ENCODE results near the gene FAM107B. TPM values are rescaled to one million over a fixed set of nuclear protein-coding genes. Genes with fewer than 3 reads are reported as not detected.

FAM107B gene
- total RNA-seq, 1 donor from 2014 or later = 39.0 TPM

DNA sequence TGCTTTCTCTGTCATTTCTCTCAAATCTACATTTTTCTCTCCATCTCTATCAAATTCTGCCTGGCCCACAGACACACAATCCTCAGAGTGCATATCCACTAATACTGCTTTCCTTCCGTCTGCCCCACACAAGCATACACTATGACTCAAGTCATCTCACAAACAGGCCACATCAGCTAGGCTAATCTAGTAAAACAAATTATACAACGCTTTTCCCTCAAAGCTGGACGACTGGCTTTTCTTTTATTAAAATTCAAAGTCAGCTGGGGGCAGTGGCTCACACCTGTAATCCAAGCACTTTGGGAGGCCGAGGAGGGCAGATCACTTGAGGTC, 161.1 kb downstream of the FAM107B start:
- H3K4me3 Mint-ChIP-seq = no peak overlapping the region
- no peaks in the 10 kb centered on the region for H3K9me3 Mint-ChIP-seq
- H3K27ac Mint-ChIP-seq (ENCODE audit: unreplicated experiment) = no peak overlapping the region
- no peaks in the 10 kb centered on the region for H3K27me3 Mint-ChIP-seq (ENCODE audit: low read depth)
- no peak for DNase-seq (ENCODE audit: low read depth, low spot score)
- TF ChIP-seq, protein P1, sequence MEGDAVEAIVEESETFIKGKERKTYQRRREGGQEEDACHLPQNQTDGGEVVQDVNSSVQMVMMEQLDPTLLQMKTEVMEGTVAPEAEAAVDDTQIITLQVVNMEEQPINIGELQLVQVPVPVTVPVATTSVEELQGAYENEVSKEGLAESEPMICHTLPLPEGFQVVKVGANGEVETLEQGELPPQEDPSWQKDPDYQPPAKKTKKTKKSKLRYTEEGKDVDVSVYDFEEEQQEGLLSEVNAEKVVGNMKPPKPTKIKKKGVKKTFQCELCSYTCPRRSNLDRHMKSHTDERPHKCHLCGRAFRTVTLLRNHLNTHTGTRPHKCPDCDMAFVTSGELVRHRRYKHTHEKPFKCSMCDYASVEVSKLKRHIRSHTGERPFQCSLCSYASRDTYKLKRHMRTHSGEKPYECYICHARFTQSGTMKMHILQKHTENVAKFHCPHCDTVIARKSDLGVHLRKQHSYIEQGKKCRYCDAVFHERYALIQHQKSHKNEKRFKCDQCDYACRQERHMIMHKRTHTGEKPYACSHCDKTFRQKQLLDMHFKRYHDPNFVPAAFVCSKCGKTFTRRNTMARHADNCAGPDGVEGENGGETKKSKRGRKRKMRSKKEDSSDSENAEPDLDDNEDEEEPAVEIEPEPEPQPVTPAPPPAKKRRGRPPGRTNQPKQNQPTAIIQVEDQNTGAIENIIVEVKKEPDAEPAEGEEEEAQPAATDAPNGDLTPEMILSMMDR (conservative IDR thresholded peaks at IDR 0.05) = no peak
- H3K36me3 Mint-ChIP-seq (ENCODE audit: low read depth) = no peaks in the 10 kb centered on the region
- H3K4me1 Mint-ChIP-seq = peaks cover 9% of the 10 kb centered on the region

DNA sequence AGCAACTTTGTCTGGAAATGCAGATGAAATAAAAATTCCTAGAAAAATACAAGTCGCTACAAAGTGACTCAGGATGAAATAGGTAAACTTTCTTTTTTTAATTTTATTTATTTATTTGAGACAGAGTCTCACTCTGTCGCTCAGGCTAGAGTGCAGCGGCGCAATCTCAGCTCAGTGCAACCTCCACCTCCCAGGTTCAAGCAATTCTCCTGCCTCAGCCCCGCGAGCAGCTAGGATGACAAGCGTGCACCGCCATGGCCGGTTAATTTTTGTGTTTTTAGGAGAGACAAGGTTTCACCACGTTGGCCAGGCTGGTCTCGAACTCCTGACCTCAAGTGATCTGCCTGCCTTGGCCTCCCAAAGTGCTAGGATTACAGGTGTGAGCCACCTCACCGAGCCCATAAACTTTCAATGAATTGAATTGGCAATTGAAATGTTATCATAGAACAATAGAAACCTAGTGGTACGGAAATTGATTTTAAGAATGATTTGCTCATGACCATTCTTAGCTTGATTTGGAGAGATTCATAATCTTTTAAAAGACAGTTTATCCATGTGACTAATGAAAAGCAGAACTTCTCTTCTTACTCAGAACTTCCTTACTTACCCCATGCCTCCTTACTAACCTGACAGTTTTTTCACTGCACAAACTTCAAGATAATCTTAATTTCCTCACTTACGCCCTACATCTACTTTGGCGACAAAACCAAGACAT, 161.7 kb downstream of the FAM107B start:
- H3K27me3 Mint-ChIP-seq (ENCODE audit: low read depth) = no peaks in the 10 kb centered on the region
- peaks cover 9% of the 10 kb centered on the region for H3K4me1 Mint-ChIP-seq
- TF ChIP-seq, protein P1 (conservative IDR thresholded peaks at IDR 0.05) = no peak
- H3K36me3 Mint-ChIP-seq (ENCODE audit: low read depth) = no peaks in the 10 kb centered on the region
- no peak for DNase-seq (ENCODE audit: low read depth, low spot score)
- no peak overlapping the region for H3K27ac Mint-ChIP-seq (ENCODE audit: unreplicated experiment)
- no peak overlapping the region for H3K4me3 Mint-ChIP-seq
- no peaks in the 10 kb centered on the region for H3K9me3 Mint-ChIP-seq

DNA sequence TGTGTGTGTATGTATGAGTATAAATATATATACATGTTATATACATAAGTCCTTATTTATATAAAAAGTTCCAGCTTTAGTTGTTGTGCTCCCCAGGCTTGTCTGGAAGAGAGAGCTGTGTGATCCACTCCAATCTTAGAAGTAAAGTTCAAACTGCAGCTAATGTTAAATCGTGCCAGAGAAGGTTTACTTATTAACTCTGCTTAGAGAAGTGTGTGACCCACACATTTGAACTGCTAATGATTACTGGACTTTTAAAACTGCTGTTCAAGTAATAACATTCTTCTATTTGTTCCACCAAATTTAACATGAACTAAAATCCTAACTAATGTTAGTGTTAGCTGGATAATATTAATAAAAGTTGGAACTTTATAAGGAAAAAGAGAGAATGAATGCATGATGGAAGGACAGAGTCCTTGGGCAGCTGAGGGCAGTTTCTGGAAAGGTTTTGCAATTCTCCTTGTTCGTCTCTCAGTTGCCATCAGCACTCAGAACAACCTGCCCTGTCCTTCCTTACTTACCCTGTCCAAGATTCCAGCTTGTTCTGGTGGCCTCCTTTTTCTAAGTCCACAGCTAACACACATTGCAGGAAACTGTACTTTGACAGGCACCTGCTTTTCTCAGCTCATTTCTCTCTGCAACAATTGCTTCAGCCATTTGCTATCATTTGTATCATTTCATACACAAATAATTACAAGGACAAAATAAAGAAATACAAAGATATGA, 162.6 kb downstream of the FAM107B start:
- H3K27me3 Mint-ChIP-seq (ENCODE audit: low read depth) = no peaks in the 10 kb centered on the region
- H3K9me3 Mint-ChIP-seq = no peaks in the 10 kb centered on the region
- peaks cover 5% of the 10 kb centered on the region for H3K4me1 Mint-ChIP-seq
- TF ChIP-seq, protein P1 (conservative IDR thresholded peaks at IDR 0.05) = no peak
- DNase-seq (ENCODE audit: low read depth, low spot score) = no peak
- H3K27ac Mint-ChIP-seq (ENCODE audit: unreplicated experiment) = no peak overlapping the region
- no peaks in the 10 kb centered on the region for H3K36me3 Mint-ChIP-seq (ENCODE audit: low read depth)
- no peak overlapping the region for H3K4me3 Mint-ChIP-seq

DNA sequence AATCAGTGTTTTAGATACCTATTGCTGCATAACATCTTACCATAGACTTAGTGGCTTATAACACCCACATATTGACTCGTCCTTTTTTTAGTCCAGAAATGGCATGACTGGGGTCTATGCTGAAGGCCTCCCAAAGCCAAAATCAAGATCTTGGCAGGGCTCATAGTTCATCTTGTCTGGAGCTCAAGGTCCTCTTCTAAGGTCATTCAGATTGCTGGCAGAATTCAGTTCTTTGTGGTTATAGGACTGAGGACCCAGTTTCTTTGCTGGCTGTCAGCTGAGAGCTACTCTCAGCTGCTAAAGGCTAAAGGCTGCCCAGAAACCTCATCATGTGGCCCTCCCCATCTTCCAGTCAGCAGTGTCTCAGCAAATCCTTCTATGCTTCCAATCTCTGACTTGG, 165.5 kb downstream of the FAM107B start:
- Mint-ChIP-seq H3K27ac (ENCODE audit: unreplicated experiment) (no peak overlapping the region), H3K4me3 (no peak overlapping the region)

DNA sequence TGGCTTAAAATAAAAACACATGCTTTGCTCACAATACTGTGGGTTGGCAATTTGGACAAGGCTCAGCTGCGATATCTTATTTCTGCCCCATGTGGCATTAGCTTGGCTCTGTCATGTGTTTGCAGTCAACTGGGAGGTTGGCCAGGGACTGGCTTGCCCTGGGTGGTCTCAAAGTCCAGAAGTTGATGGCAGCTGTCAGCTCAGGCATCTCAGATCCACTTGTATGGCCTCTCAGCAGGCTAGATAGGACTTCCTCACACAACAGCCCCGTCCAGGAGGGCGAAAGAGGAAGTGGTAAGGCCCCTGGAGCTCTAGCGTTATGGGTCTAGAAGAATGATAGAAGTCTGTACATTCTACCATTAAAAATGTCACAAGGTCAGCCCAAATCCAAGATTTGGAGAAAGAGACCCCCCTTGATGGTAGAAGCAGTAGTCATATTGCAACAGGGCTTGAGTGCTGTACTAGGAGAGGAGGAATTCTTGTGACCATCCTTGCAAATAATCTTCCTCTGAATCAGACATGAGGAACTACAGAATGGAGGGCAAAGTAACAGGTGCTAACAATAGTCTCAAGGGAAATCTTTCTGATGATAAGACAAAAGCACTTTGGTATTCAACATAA, 166.2 kb downstream of the FAM107B start:
- TF ChIP-seq, protein P1 (conservative IDR thresholded peaks at IDR 0.05) = no peak
- Mint-ChIP-seq H3K36me3 (ENCODE audit: low read depth) (no peaks in the 10 kb centered on the region), H3K27ac (ENCODE audit: unreplicated experiment) (no peak overlapping the region), H3K27me3 (ENCODE audit: low read depth) (peaks cover 19% of the 10 kb centered on the region), H3K4me1 (peaks cover 10% of the 10 kb centered on the region), H3K9me3 (no peaks in the 10 kb centered on the region), H3K4me3 (no peak overlapping the region)
- no peak for DNase-seq (ENCODE audit: low read depth, low spot score)

More for the DNA sequence above, 165.5 kb downstream of the FAM107B start:
- peaks cover 9% of the 10 kb centered on the region for H3K4me1 Mint-ChIP-seq
- no peaks in the 10 kb centered on the region for H3K36me3 Mint-ChIP-seq (ENCODE audit: low read depth)
- no peak for DNase-seq (ENCODE audit: low read depth, low spot score)
- TF ChIP-seq, protein P1 (conservative IDR thresholded peaks at IDR 0.05) = no peak
- peaks cover 18% of the 10 kb centered on the region for H3K27me3 Mint-ChIP-seq (ENCODE audit: low read depth)
- no peaks in the 10 kb centered on the region for H3K9me3 Mint-ChIP-seq

All from neural crest cell (in vitro differentiated cells).